ENCODE measurements around the gene USP14. TPM values are rescaled to one million over a fixed set of nuclear protein-coding genes. Genes with fewer than 3 reads are reported as not detected.

USP14 gene
- total RNA-seq, 1 donor from 2014 or later, result 40.0 TPM

DNA sequence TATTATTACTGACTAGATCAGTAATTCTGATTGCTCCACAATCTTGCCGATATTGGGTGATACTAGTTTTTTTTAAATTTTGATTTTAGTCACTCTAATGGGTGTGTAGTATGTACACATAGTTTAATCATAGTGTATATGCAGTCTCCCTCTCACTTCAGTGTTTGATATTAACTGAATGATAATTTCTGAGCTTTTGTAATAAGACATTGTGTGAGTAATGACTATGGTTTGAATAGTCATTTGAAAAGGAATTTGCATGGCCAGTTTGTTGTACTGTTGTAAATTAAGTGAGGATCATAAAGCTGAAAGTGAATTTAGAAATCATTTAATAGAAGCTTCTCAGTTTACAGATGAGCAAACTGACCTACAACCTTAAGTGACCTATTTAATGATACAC lies 33.4 kb downstream of the USP14 start:
- Histone ChIP-seq H3K36me3 (ENCODE audit: control insufficient read depth, insufficient read depth, low read length) (no peaks in the 10 kb centered on the region), H3K4me3 (ENCODE audit: low read depth, low read length) (no peak overlapping the region), H3K27me3 (ENCODE audit: control insufficient read depth, insufficient read depth, low read length) (no peaks in the 10 kb centered on the region)
- TF ChIP-seq, protein P1, sequence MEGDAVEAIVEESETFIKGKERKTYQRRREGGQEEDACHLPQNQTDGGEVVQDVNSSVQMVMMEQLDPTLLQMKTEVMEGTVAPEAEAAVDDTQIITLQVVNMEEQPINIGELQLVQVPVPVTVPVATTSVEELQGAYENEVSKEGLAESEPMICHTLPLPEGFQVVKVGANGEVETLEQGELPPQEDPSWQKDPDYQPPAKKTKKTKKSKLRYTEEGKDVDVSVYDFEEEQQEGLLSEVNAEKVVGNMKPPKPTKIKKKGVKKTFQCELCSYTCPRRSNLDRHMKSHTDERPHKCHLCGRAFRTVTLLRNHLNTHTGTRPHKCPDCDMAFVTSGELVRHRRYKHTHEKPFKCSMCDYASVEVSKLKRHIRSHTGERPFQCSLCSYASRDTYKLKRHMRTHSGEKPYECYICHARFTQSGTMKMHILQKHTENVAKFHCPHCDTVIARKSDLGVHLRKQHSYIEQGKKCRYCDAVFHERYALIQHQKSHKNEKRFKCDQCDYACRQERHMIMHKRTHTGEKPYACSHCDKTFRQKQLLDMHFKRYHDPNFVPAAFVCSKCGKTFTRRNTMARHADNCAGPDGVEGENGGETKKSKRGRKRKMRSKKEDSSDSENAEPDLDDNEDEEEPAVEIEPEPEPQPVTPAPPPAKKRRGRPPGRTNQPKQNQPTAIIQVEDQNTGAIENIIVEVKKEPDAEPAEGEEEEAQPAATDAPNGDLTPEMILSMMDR (IDR thresholded peaks at IDR 0.05; ENCODE audit: insufficient read depth, low read length, poor library complexity, severe bottlenecking), result no peak
- no peak for DNase-seq (ENCODE audit: low read depth)

DNA sequence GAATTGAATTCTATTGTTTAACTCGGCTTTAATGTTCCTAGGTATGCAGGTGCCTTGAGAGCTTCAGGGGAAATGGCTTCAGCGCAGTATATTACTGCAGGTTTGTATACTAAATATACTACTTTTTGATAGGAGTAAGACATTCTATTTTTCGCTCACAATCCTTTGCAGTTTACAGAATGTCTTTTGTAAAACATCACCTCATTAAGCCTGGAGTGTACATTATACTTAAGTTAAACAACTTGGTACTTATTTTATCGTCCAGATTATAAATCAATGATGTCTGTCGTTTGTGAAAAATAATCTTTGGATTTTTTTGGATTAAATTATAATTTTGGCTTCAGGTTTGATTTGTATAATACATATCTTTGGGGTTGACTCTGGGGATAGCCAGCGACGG lies 34.4 kb downstream of the USP14 start:
- no peak for DNase-seq (ENCODE audit: low read depth)
- Histone ChIP-seq H3K27me3 (ENCODE audit: control insufficient read depth, insufficient read depth, low read length) (no peaks in the 10 kb centered on the region), H3K4me3 (ENCODE audit: low read depth, low read length) (no peak overlapping the region), H3K36me3 (ENCODE audit: control insufficient read depth, insufficient read depth, low read length) (peaks cover 2% of the 10 kb centered on the region)
- TF ChIP-seq, protein P1 (IDR thresholded peaks at IDR 0.05; ENCODE audit: insufficient read depth, low read length, poor library complexity, severe bottlenecking), result no peak

DNA sequence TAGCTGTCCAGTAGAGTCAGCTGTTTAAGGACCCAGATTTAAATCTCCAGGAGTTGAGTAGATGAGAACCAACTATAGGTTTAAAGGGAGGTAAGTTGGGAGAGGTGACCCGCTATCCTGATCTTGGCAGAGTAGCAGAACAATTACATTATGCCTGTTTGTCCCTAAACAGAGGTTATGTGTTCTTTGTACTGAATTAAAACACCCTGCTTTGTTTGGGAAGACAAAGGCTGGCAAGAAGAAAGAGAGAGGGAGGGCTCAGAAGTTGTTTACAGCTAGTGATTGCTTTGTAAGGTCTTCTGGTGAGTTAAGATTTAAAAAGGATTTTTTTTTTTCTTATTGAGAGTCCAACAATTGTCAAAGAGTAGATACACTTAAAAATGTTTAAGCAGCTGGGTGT lies 37.3 kb downstream of the USP14 start:
- no peaks in the 10 kb centered on the region for H3K27me3 ChIP-seq (ENCODE audit: control insufficient read depth, insufficient read depth, low read length)
- no peak overlapping the region for H3K4me3 ChIP-seq (ENCODE audit: low read depth, low read length)
- TF ChIP-seq, protein P1 (IDR thresholded peaks at IDR 0.05; ENCODE audit: insufficient read depth, low read length, poor library complexity, severe bottlenecking), result no peak
- no peak for DNase-seq (ENCODE audit: low read depth)
- H3K36me3 ChIP-seq (ENCODE audit: control insufficient read depth, insufficient read depth, low read length), result peaks cover 2% of the 10 kb centered on the region

DNA sequence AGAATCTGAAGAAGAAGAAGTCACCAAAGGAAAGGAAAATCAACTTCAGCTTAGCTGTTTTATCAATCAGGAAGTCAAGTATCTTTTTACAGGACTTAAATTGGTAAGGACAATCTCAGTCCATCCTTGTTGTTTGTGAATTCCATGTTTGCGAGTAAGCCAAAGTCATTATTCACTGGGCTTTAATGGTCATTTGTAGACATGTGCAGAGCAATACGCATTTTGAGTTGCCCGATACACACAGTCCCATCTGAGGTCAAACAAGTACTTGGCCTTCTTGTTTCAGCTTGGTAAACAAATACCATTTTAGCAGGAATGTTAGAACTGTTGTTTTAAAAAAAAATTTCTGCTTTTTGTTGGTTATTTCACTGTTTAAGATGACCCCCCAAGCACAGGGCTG lies 40.9 kb downstream of the USP14 start:
- H3K27me3 ChIP-seq (ENCODE audit: control insufficient read depth, insufficient read depth, low read length), result no peaks in the 10 kb centered on the region
- H3K36me3 ChIP-seq (ENCODE audit: control insufficient read depth, insufficient read depth, low read length), result peaks cover 2% of the 10 kb centered on the region
- TF ChIP-seq, protein P1 (IDR thresholded peaks at IDR 0.05; ENCODE audit: insufficient read depth, low read length, poor library complexity, severe bottlenecking), result no peak
- no peak for DNase-seq (ENCODE audit: low read depth)
- H3K4me3 ChIP-seq (ENCODE audit: low read depth, low read length), result no peak overlapping the region

DNA sequence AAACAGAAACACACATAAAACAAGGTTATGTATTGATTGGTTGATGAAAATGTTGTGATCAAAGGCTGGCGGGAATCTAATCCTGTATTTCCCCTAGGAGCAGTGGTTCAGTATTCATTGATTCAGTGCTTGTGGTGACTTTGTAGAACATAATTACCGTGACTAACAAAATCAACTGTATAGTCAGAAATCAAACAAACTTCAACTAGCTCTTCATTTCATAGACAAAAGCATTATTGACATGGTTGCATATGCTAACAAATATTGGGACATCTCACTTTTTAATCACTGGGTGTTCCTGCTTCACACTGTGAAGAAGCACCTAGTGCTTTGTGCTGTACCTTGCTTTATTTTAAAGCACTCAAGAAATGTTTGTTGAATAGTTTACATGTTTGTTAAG lies 41.4 kb downstream of the USP14 start:
- peaks cover 2% of the 10 kb centered on the region for H3K36me3 ChIP-seq (ENCODE audit: control insufficient read depth, insufficient read depth, low read length)

DNA sequence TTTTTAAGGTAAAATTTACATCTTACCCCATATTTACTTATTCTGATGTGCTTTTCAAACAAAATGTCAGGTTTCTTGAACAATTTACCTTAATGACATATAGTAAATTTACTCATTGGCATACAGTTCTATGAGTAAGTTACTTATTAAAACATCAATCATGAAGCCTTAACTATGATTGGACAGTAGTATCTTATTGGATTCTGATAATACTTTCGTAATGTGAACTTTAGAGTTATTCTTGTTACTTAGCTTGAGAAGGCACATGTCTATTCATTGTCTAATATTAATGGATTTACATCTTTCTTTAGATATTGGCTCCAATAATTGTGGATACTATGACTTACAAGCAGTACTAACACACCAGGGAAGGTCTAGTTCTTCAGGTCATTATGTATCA lies 51.7 kb downstream of the USP14 start:
- Histone ChIP-seq H3K27me3 (ENCODE audit: control insufficient read depth, insufficient read depth, low read length) (no peaks in the 10 kb centered on the region), H3K4me3 (ENCODE audit: low read depth, low read length) (no peak overlapping the region), H3K36me3 (ENCODE audit: control insufficient read depth, insufficient read depth, low read length) (peaks cover 3% of the 10 kb centered on the region)
- TF ChIP-seq, protein P1 (IDR thresholded peaks at IDR 0.05; ENCODE audit: insufficient read depth, low read length, poor library complexity, severe bottlenecking), result no peak
- DNase-seq (ENCODE audit: low read depth), result no peak

More for the DNA sequence above, 41.4 kb downstream of the USP14 start:
- DNase-seq (ENCODE audit: low read depth), result no peak
- H3K27me3 ChIP-seq (ENCODE audit: control insufficient read depth, insufficient read depth, low read length), result no peaks in the 10 kb centered on the region
- H3K4me3 ChIP-seq (ENCODE audit: low read depth, low read length), result no peak overlapping the region
- TF ChIP-seq, protein P1 (IDR thresholded peaks at IDR 0.05; ENCODE audit: insufficient read depth, low read length, poor library complexity, severe bottlenecking), result no peak

Data from kidney epithelial cell (primary cell).